CD4-positive, alpha-beta T cell (primary cell): Measurements from ENCODE around the gene FAM53B. TPM values are rescaled to one million over a fixed set of nuclear protein-coding genes. Genes with fewer than 3 reads are reported as not detected.

Source experiments
- ATAC-seq: fragments of 200-7000 bp; cut with Tn5 transposase; one replicate; pipeline ENCODE4 v1.10.0; 2022; ENCODE audit warnings: mild to moderate bottlenecking; ENCODE audit not compliant: poor library complexity
- CTCF ChIA-PET: fragments of 350-600 bp; sonication (Branson Sonifier 250); formaldehyde crosslinking; loops from one replicate; lab custom pipeline; 2021; ENCODE audit warnings: antibody characterized with exemption, inconsistent platforms; lab: Charles Lee
- POLR2A ChIA-PET: fragments of 350-600 bp; sonication (Branson Sonifier 250); formaldehyde crosslinking; loops from one replicate; lab custom pipeline; 2021; ENCODE audit warnings: antibody characterized with exemption, inconsistent platforms; lab: Charles Lee
- DNase-seq, 14 experiments: peaks; one replicate each; pipeline ENCODE4 v3.0.0-alpha.2; 2013 to 2020; ENCODE audit warnings: mixed read lengths in 2 of 14
- H3K27ac ChIP-seq, 2 donors: one replicate each; pipeline versions ENCODE4 v1.5.1 to v1.7.0; 2013; ENCODE audit warnings: low read length in 2 of 2, low read depth in 1 of 2, mild to moderate bottlenecking in 1 of 2
- H3K27me3 ChIP-seq, 2 experiments: 1 replicate in 1 of 2; 2 replicates in 1 of 2; pipeline versions ENCODE4 v1.6.1 to v1.7.0; 2013; ENCODE audit warnings: low read length in 2 of 2, control low read depth in 1 of 2, mild to moderate bottlenecking in 1 of 2, moderate library complexity in 1 of 2; ENCODE audit not compliant: insufficient read depth in 2 of 2, control insufficient read depth in 1 of 2
- H3K36me3 ChIP-seq: one replicate; pipeline ENCODE4 v1.6.1; 2013; ENCODE audit warnings: low read length, control low read depth; ENCODE audit not compliant: insufficient read depth
- H3K4me1 ChIP-seq: one replicate; pipeline ENCODE4 v1.6.1; 2013; ENCODE audit warnings: low read length, control low read depth; ENCODE audit not compliant: insufficient read depth
- H3K4me3 ChIP-seq: one replicate; pipeline ENCODE4 v1.5.1; 2013; ENCODE audit warnings: mild to moderate bottlenecking, low read length, moderate library complexity
- H3K9me3 ChIP-seq, 2 experiments: 1 replicate in 1 of 2; 2 replicates in 1 of 2; pipeline versions ENCODE4 v1.6.1 to v1.7.0; 2013; ENCODE audit warnings: low read length in 2 of 2, mild to moderate bottlenecking in 2 of 2, control low read depth in 1 of 2, moderate library complexity in 1 of 2; ENCODE audit not compliant: control insufficient read depth in 1 of 2, insufficient read depth in 1 of 2
- H3K27ac Mint-ChIP-seq: one replicate; pipeline ENCODE4 v1.8.0; 2020; ENCODE audit warnings: mixed read lengths
- H3K27me3 Mint-ChIP-seq: one replicate; pipeline ENCODE4 v1.8.0; 2021; ENCODE audit warnings: mixed read lengths
- H3K36me3 Mint-ChIP-seq: one replicate; pipeline ENCODE4 v1.8.0; 2021; ENCODE audit warnings: low read depth, mixed read lengths
- H3K4me1 Mint-ChIP-seq: one replicate; pipeline ENCODE4 v1.8.0; 2021; ENCODE audit warnings: low read depth, mixed read lengths
- H3K4me3 Mint-ChIP-seq: one replicate; pipeline ENCODE4 v1.8.0; 2020; ENCODE audit warnings: mild to moderate bottlenecking, mixed read lengths
- H3K9me3 Mint-ChIP-seq: one replicate; pipeline ENCODE4 v1.8.0; 2020; ENCODE audit warnings: mixed read lengths
- intact Hi-C, 2 experiments: fragments of 100-400 bp; cut with DNase I in 1 of 2; cut with micrococcal nuclease in 1 of 2; formaldehyde crosslinking; loops; one replicate each; pipeline versions ENCODE4 v1.15.1 to v1.9.0; 2023 to 2025; cut with DNase I, micrococcal nuclease
- total RNA-seq, 174 experiments: library from RNA in 2 of 174; stranded (reverse) in 2 of 174; gene quantifications; one replicate each; pipeline ENCODE4 v1.2.3 and lab custom pipeline; 2021 to 2026
- TF ChIP-seq, protein P1 (sequence below): fragments of 200-600 bp; IDR thresholded peaks from one replicate; pipeline ENCODE4 v1.8.0; 2022; ENCODE audit warnings: antibody characterized with exemption, mild to moderate bottlenecking

FAM53B gene
- total RNA-seq, 2 experiments from 2014 or later: 32.9 to 33.6 TPM

DNA sequence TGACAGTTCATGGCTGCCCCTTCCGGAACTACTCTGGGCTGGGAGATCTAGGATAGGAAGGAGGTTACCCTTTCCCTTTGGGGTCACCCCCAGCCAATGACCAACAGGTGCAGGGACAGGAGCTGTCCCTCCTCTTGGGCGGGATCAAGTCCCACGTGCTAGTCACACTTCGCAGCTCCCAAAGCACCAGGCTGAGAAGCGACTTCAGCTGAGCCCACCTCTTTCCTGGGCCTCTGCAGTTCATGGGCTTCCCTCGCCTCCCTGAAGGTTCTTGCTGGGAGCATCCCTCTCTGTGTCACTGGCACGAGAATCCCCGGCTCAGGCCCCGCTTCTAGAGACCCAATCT is 115.5 kb downstream of the FAM53B start:
- Mint-ChIP-seq H3K9me3 (peaks cover 2% of the 10 kb centered on the region), H3K27me3 (no peaks in the 10 kb centered on the region), H3K4me1 (peaks cover 62% of the 10 kb centered on the region), H3K36me3 (peaks cover 13% of the 10 kb centered on the region), H3K4me3 (no peak overlapping the region), H3K27ac (peak overlapping the region; percentile 92)
- no peak overlapping the region for H3K4me3 ChIP-seq
- ChIA-PET POLR2A (interaction anchor here (1.0 to 2.5 kb wide), 4 partner anchors 8 to 90 kb away, joined by 3 to 13 read pairs (median 4); no protein-coding TSS in a partner anchor), CTCF (interaction anchor here (2.2 kb wide), 1 partner anchor 113 kb away, joined by 20 read pairs; no protein-coding TSS in a partner anchor)
- DNase-seq (no peak), ATAC-seq (no peak)
- H3K36me3 ChIP-seq: peaks cover 18% of the 10 kb centered on the region
- peak overlapping the region in 1 of 2 donors; percentile 68 for H3K27ac ChIP-seq
- intact Hi-C loops: loop anchor here in 1 of 2 experiments (5.0 kb wide), 1 partner anchor 91 kb away; no protein-coding TSS in a partner anchor
- TF ChIP-seq, protein P1, sequence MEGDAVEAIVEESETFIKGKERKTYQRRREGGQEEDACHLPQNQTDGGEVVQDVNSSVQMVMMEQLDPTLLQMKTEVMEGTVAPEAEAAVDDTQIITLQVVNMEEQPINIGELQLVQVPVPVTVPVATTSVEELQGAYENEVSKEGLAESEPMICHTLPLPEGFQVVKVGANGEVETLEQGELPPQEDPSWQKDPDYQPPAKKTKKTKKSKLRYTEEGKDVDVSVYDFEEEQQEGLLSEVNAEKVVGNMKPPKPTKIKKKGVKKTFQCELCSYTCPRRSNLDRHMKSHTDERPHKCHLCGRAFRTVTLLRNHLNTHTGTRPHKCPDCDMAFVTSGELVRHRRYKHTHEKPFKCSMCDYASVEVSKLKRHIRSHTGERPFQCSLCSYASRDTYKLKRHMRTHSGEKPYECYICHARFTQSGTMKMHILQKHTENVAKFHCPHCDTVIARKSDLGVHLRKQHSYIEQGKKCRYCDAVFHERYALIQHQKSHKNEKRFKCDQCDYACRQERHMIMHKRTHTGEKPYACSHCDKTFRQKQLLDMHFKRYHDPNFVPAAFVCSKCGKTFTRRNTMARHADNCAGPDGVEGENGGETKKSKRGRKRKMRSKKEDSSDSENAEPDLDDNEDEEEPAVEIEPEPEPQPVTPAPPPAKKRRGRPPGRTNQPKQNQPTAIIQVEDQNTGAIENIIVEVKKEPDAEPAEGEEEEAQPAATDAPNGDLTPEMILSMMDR: no peak
- peaks cover 89% of the 10 kb centered on the region for H3K4me1 ChIP-seq
- no peaks in the 10 kb centered on the region for H3K9me3 ChIP-seq
- H3K27me3 ChIP-seq: no peaks in the 10 kb centered on the region

DNA sequence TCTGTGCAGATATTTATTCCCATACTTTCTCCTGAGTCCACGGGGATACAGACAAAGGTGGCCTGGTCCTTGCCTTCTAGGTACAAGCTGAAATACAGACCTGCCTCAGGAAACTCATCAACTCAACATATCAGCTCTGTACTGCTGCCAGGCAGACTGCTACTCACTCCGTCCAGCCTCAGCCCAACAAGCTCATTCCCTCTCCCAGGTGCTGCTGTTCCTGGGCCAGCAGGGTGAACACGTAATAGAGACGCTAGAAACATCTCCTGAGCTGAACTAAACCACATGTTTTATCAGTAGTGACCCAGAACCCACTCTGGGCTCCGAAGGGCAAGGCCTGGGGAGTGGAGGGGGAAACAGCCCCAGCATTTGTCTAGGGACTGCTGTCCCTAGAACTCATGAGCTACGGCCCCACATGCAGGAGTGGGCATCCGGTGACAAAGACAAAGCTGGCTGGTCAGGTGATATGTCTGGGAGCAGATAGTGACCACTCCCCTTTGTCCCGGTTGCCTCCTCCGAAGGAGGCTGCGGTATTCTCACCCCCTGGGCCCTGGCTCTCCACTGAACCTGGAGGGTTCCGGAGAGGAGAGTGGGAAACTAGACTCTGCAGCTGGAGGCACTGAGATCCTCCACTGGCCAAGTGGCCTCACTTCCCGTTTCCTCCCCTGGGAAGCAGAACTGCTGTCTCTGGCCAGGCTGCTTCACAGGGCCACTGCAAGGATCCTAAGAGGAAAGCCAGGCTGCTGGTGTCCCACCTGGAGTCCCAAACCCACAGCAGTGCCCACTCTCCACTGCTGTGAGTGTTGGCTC is 116.1 kb downstream of the FAM53B start:
- ChIA-PET POLR2A (interaction anchor here (0.8 to 2.5 kb wide), 11 partner anchors 9 to 166 kb away, joined by 3 to 13 read pairs (median 4); partner anchors contain the start of gene LHPP), CTCF (interaction anchor here (1.3 to 2.2 kb wide), 5 partner anchors 9 to 118 kb away, joined by 4 to 20 read pairs (median 8); no protein-coding TSS in a partner anchor)
- Mint-ChIP-seq H3K36me3 (peaks cover 10% of the 10 kb centered on the region), H3K27me3 (no peaks in the 10 kb centered on the region), H3K27ac (peak overlapping the region; percentile 92), H3K4me1 (peaks cover 56% of the 10 kb centered on the region), H3K9me3 (no peaks in the 10 kb centered on the region), H3K4me3 (peak overlapping the region; percentile 59)
- TF ChIP-seq, protein P1: no peak
- intact Hi-C loops: loop anchor here in 1 of 2 experiments (5.0 kb wide), 1 partner anchor 91 kb away; no protein-coding TSS in a partner anchor
- Histone ChIP-seq H3K27me3 (no peaks in the 10 kb centered on the region), H3K27ac (peak overlapping the region in 1 of 2 donors; percentile 68), H3K4me3 (no peak overlapping the region), H3K36me3 (peaks cover 21% of the 10 kb centered on the region), H3K9me3 (no peaks in the 10 kb centered on the region), H3K4me1 (peaks cover 89% of the 10 kb centered on the region)
- ATAC-seq: no peak
- DNase-seq: no peak

DNA sequence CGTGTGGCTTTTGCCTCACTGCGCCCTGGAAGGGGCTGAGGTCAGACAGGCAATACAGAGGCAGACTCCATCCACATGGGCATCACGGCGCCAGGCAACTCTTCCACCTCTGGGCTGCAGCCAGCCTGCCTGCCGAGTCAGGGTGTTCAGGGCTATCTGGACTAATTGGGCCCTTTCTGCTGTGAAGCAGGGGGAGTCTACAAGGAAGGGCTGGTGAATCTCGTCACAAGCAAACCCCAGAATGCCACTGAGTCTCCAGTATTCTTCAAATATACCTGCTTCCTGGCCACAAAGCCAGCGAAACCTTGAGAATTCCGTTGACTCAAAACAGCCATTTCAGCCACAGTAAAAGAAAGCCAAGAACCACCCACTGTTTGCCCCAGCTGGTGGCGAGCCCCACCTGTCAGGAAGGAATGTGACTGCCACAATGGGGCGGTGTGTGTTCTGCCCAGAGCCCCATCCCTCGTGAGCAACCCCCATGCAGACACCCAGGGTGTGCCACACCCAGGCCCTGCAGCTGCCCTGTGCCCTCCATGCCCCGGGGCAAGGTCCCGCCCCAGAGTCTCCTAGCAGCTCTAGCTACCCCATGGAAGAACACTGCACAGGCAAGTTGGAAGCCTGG is 117.3 kb downstream of the FAM53B start:
- Histone ChIP-seq H3K4me1 (peaks cover 86% of the 10 kb centered on the region), H3K4me3 (no peak overlapping the region), H3K36me3 (peaks cover 24% of the 10 kb centered on the region), H3K9me3 (no peaks in the 10 kb centered on the region), H3K27me3 (no peaks in the 10 kb centered on the region), H3K27ac (peak overlapping the region; percentile 18 to 68)
- no peaks in the 10 kb centered on the region for H3K27me3 Mint-ChIP-seq
- TF ChIP-seq, protein P1: peak; percentile 27
- no peaks in the 10 kb centered on the region for H3K9me3 Mint-ChIP-seq
- POLR2A ChIA-PET: interaction anchor here (0.9 to 2.5 kb wide), 12 partner anchors 15 to 165 kb away, joined by 3 to 13 read pairs (median 4); partner anchors contain the start of gene LHPP
- DNase-seq: peak in 13 of 14 experiments; percentile 25 to 77 (median 49)
- H3K4me1 Mint-ChIP-seq: peaks cover 49% of the 10 kb centered on the region
- H3K27ac Mint-ChIP-seq: peak overlapping the region; percentile 92
- CTCF ChIA-PET: interaction anchor here (0.8 to 2.2 kb wide), 14 partner anchors 10 to 119 kb away, joined by 3 to 20 read pairs (median 4); no protein-coding TSS in a partner anchor
- peak overlapping the region; percentile 23 for H3K4me3 Mint-ChIP-seq
- ATAC-seq: peak; percentile 89
- intact Hi-C loops: loop anchor here in 1 of 2 experiments (5.0 kb wide), 1 partner anchor 90 kb away; no protein-coding TSS in a partner anchor
- H3K36me3 Mint-ChIP-seq: peaks cover 14% of the 10 kb centered on the region
